COLO668 (cell line): Measurements from ENCODE around the gene NANOS3.

Experiments used
- DNase-seq: peaks from one replicate; lab custom pipeline; 2025; ENCODE audit not compliant: unreplicated experiment; lab: John Stamatoyannopoulos, UW

The NANOS3 gene

GRCh38 chr19:13884726-13885591 lies 8.0 kb downstream of the NANOS3 start:
- DNase-seq: peak; percentile 70

DNA sequence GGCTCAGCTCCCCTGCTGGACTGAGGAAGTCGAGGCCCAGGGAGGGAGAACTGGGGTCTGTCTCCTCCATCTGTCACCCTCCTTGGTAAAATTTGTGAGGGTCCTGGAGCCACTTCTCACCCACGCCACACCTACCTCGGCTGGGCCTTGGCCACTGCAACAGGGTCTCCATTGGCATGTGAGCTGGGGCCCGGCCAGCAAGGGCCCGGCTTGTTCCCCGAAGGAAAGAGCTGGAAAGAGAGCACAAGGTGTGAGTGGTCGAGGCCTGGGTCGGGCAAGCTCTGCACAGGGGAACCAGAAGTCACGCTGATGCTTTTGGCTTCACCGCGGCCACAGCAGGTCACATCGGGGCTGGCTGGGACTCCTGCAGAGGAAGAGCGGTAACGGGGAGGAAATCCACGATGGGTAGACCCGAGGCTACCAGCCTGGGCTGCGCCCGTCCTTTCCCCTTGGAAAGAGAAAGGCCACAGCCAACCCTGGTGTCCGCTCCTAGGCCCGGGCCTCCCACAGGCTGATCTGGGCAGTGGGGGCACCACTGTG lies 9.0 kb downstream of the NANOS3 start:
- no peak for DNase-seq

DNA sequence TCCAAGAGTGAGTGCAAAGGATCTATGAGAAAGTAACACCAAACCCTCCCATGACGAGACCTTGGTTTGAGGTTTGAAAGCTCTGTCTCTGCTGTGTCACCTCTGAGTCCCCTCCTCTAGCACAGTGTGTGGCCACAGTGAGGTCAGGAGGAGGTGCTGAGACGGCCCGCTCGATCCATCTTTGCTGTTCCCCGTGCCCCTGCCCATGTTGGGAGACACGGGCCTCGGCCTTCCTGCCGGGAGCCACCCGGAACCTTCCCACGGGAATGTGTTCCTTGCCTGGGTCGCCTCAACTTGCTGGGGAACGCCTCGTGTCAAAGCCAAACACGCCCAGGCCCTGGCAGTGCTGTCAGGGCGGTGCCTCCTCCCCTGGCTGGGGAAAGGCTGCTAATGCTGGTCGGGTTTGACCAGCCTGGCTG lies 10.1 kb downstream of the NANOS3 start:
- DNase-seq: no peak

- no peak for DNase-seq
These were observed 10.6 kb downstream of the NANOS3 start for GRCh38 chr19:13887517-13887916.

GRCh38 chr19:13888281-13888680 lies 11.3 kb downstream of the NANOS3 start:
- no peak for DNase-seq

GRCh38 chr19:13890136-13890535 lies 13.2 kb downstream of the NANOS3 start:
- no peak for DNase-seq

GRCh38 chr19:13892870-13893269 lies 15.9 kb downstream of the NANOS3 start:
- DNase-seq: no peak

DNA sequence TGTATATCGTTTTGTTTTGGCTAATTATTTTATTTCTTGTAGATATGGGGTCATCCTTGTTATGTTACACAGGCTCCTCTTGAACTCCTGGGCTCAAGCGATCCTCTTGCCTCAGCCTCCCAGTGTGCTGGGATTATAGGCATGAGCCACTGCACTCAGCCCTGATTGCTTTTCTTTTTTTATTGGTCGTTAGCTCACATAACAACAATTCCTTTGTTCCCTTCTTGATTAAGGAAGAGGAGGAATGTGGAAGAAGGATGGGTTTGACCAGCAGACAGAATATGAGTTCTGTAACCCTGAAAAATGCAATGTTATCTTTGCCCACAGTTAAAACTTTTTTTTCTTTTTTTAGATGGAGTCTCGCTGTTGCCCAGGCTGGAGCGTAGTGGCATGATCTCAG lies 17.6 kb downstream of the NANOS3 start:
- no peak for DNase-seq

DNA sequence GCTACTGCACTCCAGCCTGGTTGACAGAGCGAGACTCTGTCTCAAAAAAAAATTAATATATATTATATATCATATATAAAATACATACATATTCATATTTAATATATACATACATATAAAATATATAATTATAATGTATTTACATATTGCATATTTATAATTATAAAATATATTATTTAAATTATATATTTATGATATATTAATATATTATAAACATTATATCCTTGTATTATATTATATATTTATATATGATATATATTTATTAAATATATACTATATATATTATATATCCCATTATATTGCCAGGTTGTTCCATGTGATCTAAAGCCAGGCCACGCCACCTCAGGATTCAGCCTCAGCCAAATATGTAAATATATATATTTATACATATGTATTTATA lies 19.3 kb downstream of the NANOS3 start:
- DNase-seq: no peak

DNA sequence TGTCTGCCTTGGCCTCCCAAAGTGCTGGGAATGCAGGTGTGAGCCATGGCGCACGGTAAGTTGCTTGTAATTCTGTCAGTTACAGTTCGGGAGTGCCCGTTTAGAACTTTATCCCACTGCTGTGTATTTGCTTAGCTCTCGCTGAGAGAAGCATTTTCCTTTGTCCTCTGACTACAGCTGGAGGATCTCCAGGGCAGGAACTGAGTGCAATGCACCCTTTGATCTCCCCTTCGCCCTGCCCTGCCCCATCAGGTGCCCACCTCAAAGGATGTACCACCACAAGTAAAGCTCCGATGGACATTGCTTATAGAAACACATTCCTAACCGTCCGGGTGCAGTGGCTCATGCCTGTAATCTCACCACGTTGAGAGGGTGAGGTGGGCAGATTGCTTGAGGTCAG lies 22.5 kb downstream of the NANOS3 start:
- DNase-seq: no peak

- no peak for DNase-seq
These were observed 23.1 kb downstream of the NANOS3 start for GRCh38 chr19:13899912-13900584.

DNA sequence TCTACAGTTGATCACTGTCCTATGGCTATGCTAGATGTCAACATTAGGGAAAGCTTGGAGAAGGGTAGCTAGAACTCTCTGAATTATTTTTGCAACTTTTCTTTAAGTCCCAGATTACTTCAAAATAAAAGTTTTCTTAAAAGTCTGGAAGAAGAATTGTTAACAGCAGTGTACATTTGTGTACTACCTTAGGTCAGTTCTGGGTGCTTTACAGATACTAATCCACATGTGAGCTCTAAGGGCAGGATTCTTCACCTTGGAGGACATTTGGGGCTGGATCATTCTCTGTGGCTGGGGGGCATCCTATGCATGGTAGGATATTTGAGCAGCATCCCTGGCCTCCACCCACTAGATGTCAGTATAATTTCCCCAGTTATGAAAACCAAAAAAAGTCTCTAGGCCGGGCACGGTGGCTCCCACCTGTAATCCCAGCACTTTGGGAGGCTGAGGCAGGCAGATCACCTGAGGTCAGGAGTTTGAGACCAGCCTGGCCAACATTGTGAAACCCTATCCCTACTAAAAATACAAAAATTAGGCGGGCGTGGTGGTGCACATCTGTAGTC lies 26.1 kb downstream of the NANOS3 start:
- DNase-seq: peak; percentile 9

DNA sequence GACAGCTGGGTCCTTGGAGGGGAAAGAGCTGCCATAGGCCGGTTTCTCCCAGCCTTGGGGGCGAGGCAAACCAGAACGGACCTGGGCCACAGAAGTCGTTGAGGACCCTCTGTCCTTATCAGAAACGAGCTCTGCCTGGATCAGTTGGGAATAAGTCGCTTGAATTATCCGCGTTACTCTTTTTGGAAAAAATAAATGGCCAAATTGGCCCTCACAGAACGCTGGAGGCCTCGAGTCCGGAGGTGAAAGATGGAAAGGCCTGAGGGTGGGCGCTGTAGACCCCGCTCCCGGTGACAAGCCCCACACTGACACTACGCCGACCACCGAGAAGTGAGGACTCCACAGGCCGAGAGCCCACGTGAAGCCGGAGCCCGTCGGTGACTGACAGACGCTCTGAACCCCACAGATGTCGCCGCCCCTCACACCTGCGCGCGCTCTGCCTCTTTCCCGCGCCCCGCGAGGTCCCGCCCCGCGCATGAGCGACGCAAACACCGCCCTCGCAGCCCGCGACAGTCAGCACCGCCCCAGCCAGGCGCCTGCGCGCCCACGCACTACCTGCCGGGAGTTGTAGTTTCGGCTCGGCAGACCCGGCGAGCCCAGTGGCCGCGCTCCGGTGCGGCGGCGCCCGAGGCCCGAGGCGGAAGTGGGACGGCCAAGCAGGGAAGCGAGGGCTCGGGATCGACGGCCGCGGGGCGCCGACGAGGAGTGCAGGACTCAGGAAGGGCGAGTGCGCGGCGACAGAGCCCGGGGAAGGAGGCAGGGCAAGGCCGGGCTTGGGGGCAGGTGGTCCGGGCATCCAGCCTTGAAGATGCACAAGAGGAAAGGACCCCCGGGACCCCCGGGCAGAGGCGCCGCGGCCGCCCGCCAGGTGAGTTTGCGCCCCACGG lies 28.9 kb downstream of the NANOS3 start, which contains the start of the genes BRME1 and CC2D1A:
Gene BRME1, minus strand, starts transcription at position 484 of the 887 bp plus-strand sequence. CDS start 1,225 bp downstream, outside the sequence.
Gene CC2D1A, plus strand, starts transcription at position 568 of the 887 bp plus-strand sequence. Its CDS starts 241 bp downstream, at position 809.
- DNase-seq: peak; percentile 96

- peak; percentile 60 for DNase-seq
These were observed 29.6 kb downstream of the NANOS3 start for GRCh38 chr19:13906521-13906904.

- DNase-seq: no peak
These were observed 30.0 kb downstream of the NANOS3 start for GRCh38 chr19:13906910-13907309.

- no peak for DNase-seq
These were observed 31.7 kb downstream of the NANOS3 start for GRCh38 chr19:13908674-13909073.

DNA sequence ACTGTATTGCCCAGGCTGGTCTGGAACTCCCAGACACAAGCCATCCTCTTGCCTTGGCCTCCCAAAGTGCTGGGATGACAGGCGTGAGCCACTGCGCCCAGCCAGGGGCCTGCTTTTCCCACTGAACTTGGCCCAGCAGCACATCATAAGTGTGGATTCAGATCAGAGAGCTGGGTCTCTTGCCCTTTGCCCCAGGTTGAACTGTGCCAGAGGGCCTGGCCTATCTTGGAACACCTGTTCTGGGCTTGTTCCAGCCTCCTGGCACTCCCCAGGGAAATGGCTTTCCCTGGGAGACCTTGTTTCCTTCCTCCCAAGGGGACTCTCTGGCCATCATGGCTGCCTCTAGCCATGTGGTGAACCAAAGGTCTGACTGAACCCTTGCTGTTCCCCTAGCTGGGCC lies 32.5 kb downstream of the NANOS3 start:
- no peak for DNase-seq

DNA sequence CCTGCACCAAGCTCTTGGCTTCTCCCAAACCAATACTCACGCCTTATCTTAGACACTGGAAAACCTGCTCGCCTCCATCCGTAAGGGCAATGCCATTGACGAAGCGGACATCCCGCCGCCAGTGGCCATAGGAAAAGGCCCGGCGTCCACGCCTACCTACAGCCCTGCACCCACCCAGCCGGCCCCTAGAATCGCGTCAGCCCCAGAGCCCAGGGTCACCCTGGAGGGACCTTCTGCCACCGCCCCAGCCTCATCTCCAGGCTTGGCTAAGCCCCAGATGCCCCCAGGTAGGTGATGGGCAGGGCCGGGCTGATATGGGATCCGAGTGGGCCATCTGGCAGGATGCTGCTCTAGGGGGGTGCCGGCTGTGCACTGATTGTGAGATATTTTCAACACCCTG lies 36.4 kb downstream of the NANOS3 start:
- no peak for DNase-seq

- no peak for DNase-seq
These were observed 37.8 kb downstream of the NANOS3 start for GRCh38 chr19:13914777-13915176.

GRCh38 chr19:13917888-13918406 lies 41.0 kb downstream of the NANOS3 start:
- DNase-seq: no peak
